ENCODE measurements around the gene HOXD9. TPM values are rescaled to one million over a fixed set of nuclear protein-coding genes. Genes with fewer than 3 reads are reported as not detected.

Gene HOXD9
- polyA plus RNA-seq, 1 of the 3 experiments (the other 2 are of a cell fraction): 4.8 TPM

GRCh38 chr2:176125772-176126054 is 3.2 kb downstream of the HOXD9 start:
- Histone ChIP-seq H3K27ac (ENCODE audit: low read depth in 2 of 2, low read length in 1 of 2) (no peak overlapping the region), H4K20me1 (ENCODE audit: insufficient read depth) (no peaks in the 10 kb centered on the region), H3K4me2 (no peak overlapping the region), H3K4me1 (ENCODE audit: control insufficient read depth in 1 of 2, insufficient read depth in 2 of 2, low read depth in 1 of 2, low read length in 1 of 2) (peaks cover 4 to 21% of the 10 kb centered on the region in 2 experiments; a peak in 3 of 4 replicates), H3F3A (replicated peaks; ENCODE audit: insufficient read depth) (peaks cover 5% of the 10 kb centered on the region), H3K27me3 (ENCODE audit: insufficient read depth) (no peaks in the 10 kb centered on the region; the same call in 1 of the 2 replicates), H3K9ac (no peak overlapping the region), H3K9me2 (no peaks in the 10 kb centered on the region), H2AFZ (ENCODE audit: low read depth) (no peak overlapping the region), H3K4me3 (ENCODE audit: low read depth in 2 of 2, low read length in 1 of 2) (no peak overlapping the region), H3K9me3 (no peaks in the 10 kb centered on the region), H3K36me3 (replicated peaks in 1 of 2; ENCODE audit: control insufficient read depth in 1 of 2, insufficient read depth in 2 of 2, low read length in 1 of 2) (no peaks in the 10 kb centered on the region), H3K79me2 (ENCODE audit: insufficient read depth) (no peaks in the 10 kb centered on the region)
- CTCF ChIA-PET: interaction anchor here (1.7 to 26.1 kb wide), 10 partner anchors 12 to 1035 kb away, joined by 5 to 1047 read pairs (median 56); partner anchors contain the start of gene HOXD10
- WGBS (ENCODE audit: low lambda C conversion rate): 94% methylated on average over 6 of the region's 6 CpGs
- POLR2A ChIA-PET: interaction anchor here (0.6 kb wide), 1 partner anchor 830 kb away, joined by 3 read pairs; no protein-coding TSS in a partner anchor
- no peak for DNase-seq
- TF ChIP-seq GABPA (IDR thresholded peaks at IDR 0.05; ENCODE audit: low read depth): no peak
- TF ChIP-seq TEAD4 (IDR thresholded peaks at IDR 0.05; ENCODE audit: borderline replicate concordance, insufficient read depth): no peak
- no peak for TF ChIP-seq NFIC (IDR thresholded peaks at IDR 0.05; ENCODE audit: borderline replicate concordance)
- TF ChIP-seq FOXM1 (IDR thresholded peaks at IDR 0.05; ENCODE audit: low read depth): no peak
- no peak for TF ChIP-seq YY1 (IDR thresholded peaks at IDR 0.05; ENCODE audit: low read depth)

- 0 out of 2 replicates have a peak overlapping the region, but pooled peaks have one; percentile 2 for H2AFZ ChIP-seq (ENCODE audit: low read depth)
- no peaks in the 10 kb centered on the region for H3K9me3 ChIP-seq
- peak overlapping the region; percentile 19 to 25; a peak in 1 of 4 replicates for H3K4me3 ChIP-seq (ENCODE audit: low read depth in 2 of 2, low read length in 1 of 2)
- WGBS (ENCODE audit: low lambda C conversion rate): 17% methylated on average over 13 of the region's 13 CpGs
- H4K20me1 ChIP-seq (ENCODE audit: insufficient read depth): no peaks in the 10 kb centered on the region
- ChIA-PET CTCF (interaction anchor here (0.6 to 26.1 kb wide), 71 partner anchors 13 to 1780 kb away, joined by 3 to 1047 read pairs (median 5); partner anchors contain the start of gene HOXD10), POLR2A (interaction anchor here (0.7 to 1.3 kb wide), 6 partner anchors 9 to 1022 kb away, joined by 3 to 6 read pairs (median 4); no protein-coding TSS in a partner anchor)
- no peaks in the 10 kb centered on the region; the same call in 1 of the 2 replicates for H3K27me3 ChIP-seq (ENCODE audit: insufficient read depth)
- no peak overlapping the region; a peak in 1 of 4 replicates for H3K27ac ChIP-seq (ENCODE audit: low read depth in 2 of 2, low read length in 1 of 2)
- H3F3A ChIP-seq (replicated peaks; ENCODE audit: insufficient read depth): peaks cover 11% of the 10 kb centered on the region
- TF ChIP-seq TCF12 (IDR thresholded peaks at IDR 0.05) (0 out of 2 replicates have a peak, but pooled peaks have one; percentile 8), SMC3 (IDR thresholded peaks at IDR 0.05; ENCODE audit: low read depth, low read length) (peak; percentile 72), RFX5 (IDR thresholded peaks at IDR 0.05; ENCODE audit: low read length) (no peak), RAD21 (IDR thresholded peaks at IDR 0.05; ENCODE audit: low read length) (peak; percentile 94), USF2 (IDR thresholded peaks at IDR 0.05; ENCODE audit: borderline replicate concordance, low read depth, low read length) (no peak), EP300 (IDR thresholded peaks at IDR 0.05; ENCODE audit: borderline replicate concordance in 1 of 2, low read depth in 1 of 2, low read length in 1 of 2) (no peak; a peak in 1 of 4 replicates), CTCF (IDR thresholded peaks at IDR 0.05) (peak; percentile 97), RCOR1 (IDR thresholded peaks at IDR 0.05; ENCODE audit: low read length) (0 out of 2 replicates have a peak, but pooled peaks have one; percentile 7)
- H3K36me3 ChIP-seq (replicated peaks in 1 of 2; ENCODE audit: control insufficient read depth in 1 of 2, insufficient read depth in 2 of 2, low read length in 1 of 2): no peaks in the 10 kb centered on the region
- H3K4me1 ChIP-seq (ENCODE audit: control insufficient read depth in 1 of 2, insufficient read depth in 2 of 2, low read depth in 1 of 2, low read length in 1 of 2): peaks cover 4 to 20% of the 10 kb centered on the region in 2 experiments; a peak in 3 of 4 replicates
- H3K4me2 ChIP-seq: 0 out of 2 replicates have a peak overlapping the region, but pooled peaks have one; percentile 37
- DNase-seq: peak; percentile 63
- no peak overlapping the region for H3K9ac ChIP-seq
- H3K79me2 ChIP-seq (ENCODE audit: insufficient read depth): peaks cover 10% of the 10 kb centered on the region
- no peaks in the 10 kb centered on the region for H3K9me2 ChIP-seq
These were observed 4.6 kb downstream of the HOXD9 start for GRCh38 chr2:176126929-176127773.
